PC-9 (cell line): ENCODE data around the gene SLC25A25.

Experiments used
- CTCF ChIP-seq: fragments of 200-600 bp; sonication (generic); conservative IDR thresholded peaks from 2 replicates; pipeline ENCODE4 v1.6.1; 2017; ENCODE audit warnings: mixed run types, antibody characterized with exemption, mild to moderate bottlenecking, moderate library complexity
- EZH2 ChIP-seq: fragments of 200-600 bp; sonication (generic); IDR thresholded peaks from 2 replicates; pipeline ENCODE4 v1.8.0; 2017; ENCODE audit warnings: antibody characterized with exemption, low read depth

- TF ChIP-seq CTCF (no peak), EZH2 (no peak)
Observed at GRCh38 chr9:128061275-128061960, 6.6 kb upstream of the SLC25A25 start.
